Heart left ventricle (tissue), 13 donors: ENCODE data around the gene ANO2.

Experiments
- POLR2A ChIP-seq, 2 donors: fragments of 450-650 bp; IDR thresholded peaks; one replicate each; pipeline ENCODE4 v1.6.1; 2017; ENCODE audit warnings: antibody characterized with exemption in 2 of 2, mild to moderate bottlenecking in 2 of 2, moderate library complexity in 2 of 2
- TF ChIP-seq, protein P1 (sequence below), 12 donors: fragments of 200-600 bp; sonication (generic) in 4 of 12; IDR thresholded peaks; one replicate each; pipeline versions ENCODE4 v1.5.0 to v1.8.0; 2018 to 2022; ENCODE audit warnings: antibody characterized with exemption in 12 of 12, mild to moderate bottlenecking in 5 of 12
- donor health status: ischemic (EF 13 %, LVEDD 7.1; RV severe dilation, severe dysfunction).
- donor health status: DM: no; HTN: yes; CAD: no.
- donor health status: DM: no; HTN: no; CAD: no.
- donor health status: ischemic (EF 25% LVEDD 6.9; RV normal size, moderate dysfunction).
- donor health status: ischemic (EF 25% LVEDD 5.7; RV mildly dilated, moderate dysfunction).
- donor health status: ischemic (EF 35%, LVEDD 5.7; RV mildly dilated, moderate dysfunction).
- donor health status: nonischemic (EF 11% LVEDD 7.7; RV severe dilation, severe dysfunction).
- donor health status: DM: yes; HTN: yes; CAD: no.
- donor health status: PGD.
- donor health status: ischemic (EF 29% LVEDD 5.4; RV normal size, mild dysfunction).
- donor health status: nonischemic (EF 23%, LVEDD 6.1; RV moderate dilation, normal function).

DNA sequence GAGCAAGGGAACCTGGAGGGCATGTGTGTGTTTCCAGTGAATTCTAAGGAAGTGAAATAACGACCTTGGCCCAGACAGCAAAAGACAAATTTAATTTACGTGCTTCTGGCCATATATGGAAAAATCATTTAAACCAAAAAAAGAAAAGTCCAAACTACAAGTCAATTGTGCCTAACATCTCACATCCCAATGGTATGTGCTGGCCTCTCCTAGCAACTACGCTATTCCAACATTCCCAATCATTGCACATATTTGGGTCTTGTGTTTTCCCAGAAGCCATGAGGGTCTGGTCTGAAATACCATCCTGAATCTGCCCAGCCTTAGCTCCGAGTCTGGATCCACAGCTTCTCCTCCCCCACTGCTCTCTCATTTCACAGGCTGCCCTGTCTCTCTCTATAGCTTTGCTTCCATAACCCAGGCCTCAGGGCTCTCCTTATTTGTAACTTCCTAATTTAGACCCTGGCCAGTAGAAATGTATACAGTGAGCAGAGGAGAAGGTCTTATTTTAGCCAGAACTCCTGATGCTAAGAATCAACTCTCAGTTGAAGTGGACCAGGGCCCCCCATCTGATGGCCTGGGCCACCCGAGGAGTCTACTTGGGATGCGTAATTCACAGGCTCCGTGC, 224.6 kb downstream of the ANO2 start:
- TF ChIP-seq POLR2A (IDR thresholded peaks at IDR 0.05) = no peak
- TF ChIP-seq, protein P1, sequence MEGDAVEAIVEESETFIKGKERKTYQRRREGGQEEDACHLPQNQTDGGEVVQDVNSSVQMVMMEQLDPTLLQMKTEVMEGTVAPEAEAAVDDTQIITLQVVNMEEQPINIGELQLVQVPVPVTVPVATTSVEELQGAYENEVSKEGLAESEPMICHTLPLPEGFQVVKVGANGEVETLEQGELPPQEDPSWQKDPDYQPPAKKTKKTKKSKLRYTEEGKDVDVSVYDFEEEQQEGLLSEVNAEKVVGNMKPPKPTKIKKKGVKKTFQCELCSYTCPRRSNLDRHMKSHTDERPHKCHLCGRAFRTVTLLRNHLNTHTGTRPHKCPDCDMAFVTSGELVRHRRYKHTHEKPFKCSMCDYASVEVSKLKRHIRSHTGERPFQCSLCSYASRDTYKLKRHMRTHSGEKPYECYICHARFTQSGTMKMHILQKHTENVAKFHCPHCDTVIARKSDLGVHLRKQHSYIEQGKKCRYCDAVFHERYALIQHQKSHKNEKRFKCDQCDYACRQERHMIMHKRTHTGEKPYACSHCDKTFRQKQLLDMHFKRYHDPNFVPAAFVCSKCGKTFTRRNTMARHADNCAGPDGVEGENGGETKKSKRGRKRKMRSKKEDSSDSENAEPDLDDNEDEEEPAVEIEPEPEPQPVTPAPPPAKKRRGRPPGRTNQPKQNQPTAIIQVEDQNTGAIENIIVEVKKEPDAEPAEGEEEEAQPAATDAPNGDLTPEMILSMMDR (IDR thresholded peaks at IDR 0.05) = no peak
